CD4-positive, alpha-beta T cell (primary cell): ENCODE results near the gene KCND3. TPM values are rescaled to one million over a fixed set of nuclear protein-coding genes. Genes with fewer than 3 reads are reported as not detected.

Experiments used
- ATAC-seq: fragments of 200-7000 bp; cut with Tn5 transposase; one replicate; pipeline ENCODE4 v1.10.0; 2022; ENCODE audit warnings: mild to moderate bottlenecking; ENCODE audit not compliant: poor library complexity
- CTCF ChIA-PET: fragments of 350-600 bp; sonication (Branson Sonifier 250); formaldehyde crosslinking; loops from one replicate; lab custom pipeline; 2021; ENCODE audit warnings: antibody characterized with exemption, inconsistent platforms; lab: Charles Lee
- POLR2A ChIA-PET: fragments of 350-600 bp; sonication (Branson Sonifier 250); formaldehyde crosslinking; loops from one replicate; lab custom pipeline; 2021; ENCODE audit warnings: antibody characterized with exemption, inconsistent platforms; lab: Charles Lee
- DNase-seq, 14 experiments: peaks; one replicate each; pipeline ENCODE4 v3.0.0-alpha.2; 2013 to 2020; ENCODE audit warnings: mixed read lengths in 2 of 14
- H3K27ac ChIP-seq, 2 donors: one replicate each; pipeline versions ENCODE4 v1.5.1 to v1.7.0; 2013; ENCODE audit warnings: low read length in 2 of 2, low read depth in 1 of 2, mild to moderate bottlenecking in 1 of 2
- H3K27me3 ChIP-seq, 2 experiments: 1 replicate in 1 of 2; 2 replicates in 1 of 2; pipeline versions ENCODE4 v1.6.1 to v1.7.0; 2013; ENCODE audit warnings: low read length in 2 of 2, control low read depth in 1 of 2, mild to moderate bottlenecking in 1 of 2, moderate library complexity in 1 of 2; ENCODE audit not compliant: insufficient read depth in 2 of 2, control insufficient read depth in 1 of 2
- H3K36me3 ChIP-seq: one replicate; pipeline ENCODE4 v1.6.1; 2013; ENCODE audit warnings: low read length, control low read depth; ENCODE audit not compliant: insufficient read depth
- H3K4me1 ChIP-seq: one replicate; pipeline ENCODE4 v1.6.1; 2013; ENCODE audit warnings: low read length, control low read depth; ENCODE audit not compliant: insufficient read depth
- H3K4me3 ChIP-seq: one replicate; pipeline ENCODE4 v1.5.1; 2013; ENCODE audit warnings: mild to moderate bottlenecking, low read length, moderate library complexity
- H3K9me3 ChIP-seq, 2 experiments: 1 replicate in 1 of 2; 2 replicates in 1 of 2; pipeline versions ENCODE4 v1.6.1 to v1.7.0; 2013; ENCODE audit warnings: low read length in 2 of 2, mild to moderate bottlenecking in 2 of 2, control low read depth in 1 of 2, moderate library complexity in 1 of 2; ENCODE audit not compliant: control insufficient read depth in 1 of 2, insufficient read depth in 1 of 2
- H3K27ac Mint-ChIP-seq: one replicate; pipeline ENCODE4 v1.8.0; 2020; ENCODE audit warnings: mixed read lengths
- H3K27me3 Mint-ChIP-seq: one replicate; pipeline ENCODE4 v1.8.0; 2021; ENCODE audit warnings: mixed read lengths
- H3K36me3 Mint-ChIP-seq: one replicate; pipeline ENCODE4 v1.8.0; 2021; ENCODE audit warnings: low read depth, mixed read lengths
- H3K4me1 Mint-ChIP-seq: one replicate; pipeline ENCODE4 v1.8.0; 2021; ENCODE audit warnings: low read depth, mixed read lengths
- H3K4me3 Mint-ChIP-seq: one replicate; pipeline ENCODE4 v1.8.0; 2020; ENCODE audit warnings: mild to moderate bottlenecking, mixed read lengths
- H3K9me3 Mint-ChIP-seq: one replicate; pipeline ENCODE4 v1.8.0; 2020; ENCODE audit warnings: mixed read lengths
- CTCF ChIP-seq: fragments of 200-600 bp; IDR thresholded peaks from one replicate; pipeline ENCODE4 v1.8.0; 2022; ENCODE audit warnings: antibody characterized with exemption, mild to moderate bottlenecking
- intact Hi-C, 2 experiments: fragments of 100-400 bp; cut with DNase I in 1 of 2; cut with micrococcal nuclease in 1 of 2; formaldehyde crosslinking; loops; one replicate each; pipeline versions ENCODE4 v1.15.1 to v1.9.0; 2023 to 2025; cut with DNase I, micrococcal nuclease
- total RNA-seq, 174 experiments: library from RNA in 2 of 174; stranded (reverse) in 2 of 174; gene quantifications; one replicate each; pipeline ENCODE4 v1.2.3 and lab custom pipeline; 2021 to 2026

The KCND3 gene
- total RNA-seq, 2 experiments from 2014 or later = 0.05 TPM; not detected in 1

GRCh38 chr1:111850109-111850508 lies 139.4 kb downstream of the KCND3 start:
- CTCF ChIA-PET = no interaction called here
- H3K4me3 ChIP-seq = no peak overlapping the region
- peaks cover 12 to 14% of the 10 kb centered on the region in 2 experiments for H3K27me3 ChIP-seq
- H3K27ac Mint-ChIP-seq = no peak overlapping the region
- intact Hi-C loops = no loop called here
- ATAC-seq (no peak), DNase-seq (no peak)
- no peak overlapping the region for H3K27ac ChIP-seq
- no peaks in the 10 kb centered on the region for H3K4me1 Mint-ChIP-seq
- H3K4me3 Mint-ChIP-seq = no peak overlapping the region
- no peaks in the 10 kb centered on the region for H3K36me3 Mint-ChIP-seq
- no peaks in the 10 kb centered on the region for H3K4me1 ChIP-seq
- no peaks in the 10 kb centered on the region for H3K9me3 ChIP-seq
- no peak for TF ChIP-seq CTCF
- POLR2A ChIA-PET = no interaction called here
- no peaks in the 10 kb centered on the region for H3K9me3 Mint-ChIP-seq
- H3K27me3 Mint-ChIP-seq = peaks cover 22% of the 10 kb centered on the region
- no peaks in the 10 kb centered on the region for H3K36me3 ChIP-seq

GRCh38 chr1:111848852-111849545 lies 140.5 kb downstream of the KCND3 start:
- Mint-ChIP-seq H3K27ac (no peak overlapping the region), H3K4me3 (no peak overlapping the region), H3K27me3 (peaks cover 28% of the 10 kb centered on the region), H3K9me3 (no peaks in the 10 kb centered on the region), H3K36me3 (no peaks in the 10 kb centered on the region), H3K4me1 (no peaks in the 10 kb centered on the region)
- ChIA-PET POLR2A (no interaction called here), CTCF (no interaction called here)
- ATAC-seq = no peak
- TF ChIP-seq CTCF = no peak
- H3K4me3 ChIP-seq = no peak overlapping the region
- H3K27ac ChIP-seq = no peak overlapping the region
- DNase-seq = no peak
- intact Hi-C loops = no loop called here
- peaks cover 7 to 9% of the 10 kb centered on the region in 2 experiments for H3K27me3 ChIP-seq
- no peaks in the 10 kb centered on the region for H3K36me3 ChIP-seq
- H3K9me3 ChIP-seq = no peaks in the 10 kb centered on the region
- no peaks in the 10 kb centered on the region for H3K4me1 ChIP-seq

- ChIA-PET CTCF (no interaction called here), POLR2A (no interaction called here)
- no peaks in the 10 kb centered on the region for H3K4me1 ChIP-seq
- intact Hi-C loops = no loop called here
- H3K9me3 ChIP-seq = no peaks in the 10 kb centered on the region
- no peak overlapping the region for H3K27ac ChIP-seq
- peaks cover 0 to 9% of the 10 kb centered on the region in 2 experiments for H3K27me3 ChIP-seq
- Mint-ChIP-seq H3K9me3 (no peaks in the 10 kb centered on the region), H3K4me3 (no peak overlapping the region), H3K27me3 (peaks cover 28% of the 10 kb centered on the region), H3K36me3 (no peaks in the 10 kb centered on the region), H3K4me1 (no peaks in the 10 kb centered on the region), H3K27ac (no peak overlapping the region)
- H3K4me3 ChIP-seq = no peak overlapping the region
- DNase-seq (no peak), ATAC-seq (no peak)
- H3K36me3 ChIP-seq = no peaks in the 10 kb centered on the region
- TF ChIP-seq CTCF = no peak
These were observed 142.0 kb downstream of the KCND3 start for GRCh38 chr1:111847466-111847865.
